Measurements from ENCODE around the gene ENOX2. TPM values are rescaled to one million over a fixed set of nuclear protein-coding genes. Genes with fewer than 3 reads are reported as not detected.

The ENOX2 gene
- total RNA-seq, 1 donor from 2014 or later, result 15.4 TPM

- H3K36me3 Mint-ChIP-seq (ENCODE audit: unreplicated experiment), result no peaks in the 10 kb centered on the region
- no peak overlapping the region for H3K27ac Mint-ChIP-seq (ENCODE audit: unreplicated experiment)
- DNase-seq, result no peak
- H3K9me3 Mint-ChIP-seq (ENCODE audit: unreplicated experiment), result no peaks in the 10 kb centered on the region
- TF ChIP-seq CTCF (IDR thresholded peaks at IDR 0.05; ENCODE audit: partially characterized antibody, unreplicated experiment), result no peak
- no peak overlapping the region for H3K4me3 Mint-ChIP-seq (ENCODE audit: unreplicated experiment)
- no peaks in the 10 kb centered on the region for H3K27me3 Mint-ChIP-seq (ENCODE audit: unreplicated experiment)
- no peaks in the 10 kb centered on the region for H3K4me1 Mint-ChIP-seq (ENCODE audit: low read depth, unreplicated experiment)
Observed at GRCh38 chrX:130704053-130705038, 198.7 kb downstream of the ENOX2 start.

DNA sequence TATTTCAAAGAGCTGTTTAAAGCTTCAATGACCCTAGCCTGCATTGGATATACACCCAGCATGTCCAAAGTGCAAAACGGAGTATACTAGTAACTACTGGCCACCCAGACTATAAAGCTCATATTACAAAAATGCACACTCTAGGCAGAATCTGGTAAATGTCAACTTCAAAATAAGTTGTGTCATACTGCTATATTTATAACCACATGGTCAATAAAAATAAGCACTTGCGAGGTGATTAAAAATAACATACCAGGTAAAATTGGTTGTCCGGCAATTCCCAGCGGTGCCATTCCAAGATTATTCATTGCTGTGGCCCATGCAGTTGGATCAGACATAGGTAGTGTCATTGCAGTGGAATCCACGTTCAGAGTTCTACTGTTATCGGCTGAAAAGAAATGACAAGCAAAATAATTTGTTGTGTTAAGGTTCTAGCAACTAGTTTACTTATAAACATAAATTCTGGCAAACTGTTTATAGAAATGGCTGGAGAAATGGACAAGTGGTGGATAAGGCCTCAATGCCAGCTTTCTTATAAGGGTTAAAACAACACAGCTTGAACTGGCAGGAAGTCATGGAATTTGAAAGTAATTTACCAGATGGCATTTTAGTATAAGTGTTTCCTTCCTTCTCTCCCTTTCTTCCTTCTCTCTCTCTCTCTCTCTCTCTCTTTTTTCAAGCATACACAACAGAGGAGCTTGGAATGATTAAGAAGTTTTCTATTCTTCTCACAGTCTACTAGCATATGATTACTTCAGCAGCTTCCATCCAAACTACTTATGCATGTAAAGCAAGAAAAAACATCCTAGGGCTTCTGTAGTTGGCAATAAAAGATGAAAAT lies 199.9 kb downstream of the ENOX2 start:
- H3K27me3 Mint-ChIP-seq (ENCODE audit: unreplicated experiment), result no peaks in the 10 kb centered on the region
- H3K4me1 Mint-ChIP-seq (ENCODE audit: low read depth, unreplicated experiment), result no peaks in the 10 kb centered on the region
- no peaks in the 10 kb centered on the region for H3K9me3 Mint-ChIP-seq (ENCODE audit: unreplicated experiment)
- H3K4me3 Mint-ChIP-seq (ENCODE audit: unreplicated experiment), result no peak overlapping the region
- no peak for TF ChIP-seq CTCF (IDR thresholded peaks at IDR 0.05; ENCODE audit: partially characterized antibody, unreplicated experiment)
- H3K36me3 Mint-ChIP-seq (ENCODE audit: unreplicated experiment), result no peaks in the 10 kb centered on the region
- no peak for DNase-seq
- H3K27ac Mint-ChIP-seq (ENCODE audit: unreplicated experiment), result no peak overlapping the region

DNA sequence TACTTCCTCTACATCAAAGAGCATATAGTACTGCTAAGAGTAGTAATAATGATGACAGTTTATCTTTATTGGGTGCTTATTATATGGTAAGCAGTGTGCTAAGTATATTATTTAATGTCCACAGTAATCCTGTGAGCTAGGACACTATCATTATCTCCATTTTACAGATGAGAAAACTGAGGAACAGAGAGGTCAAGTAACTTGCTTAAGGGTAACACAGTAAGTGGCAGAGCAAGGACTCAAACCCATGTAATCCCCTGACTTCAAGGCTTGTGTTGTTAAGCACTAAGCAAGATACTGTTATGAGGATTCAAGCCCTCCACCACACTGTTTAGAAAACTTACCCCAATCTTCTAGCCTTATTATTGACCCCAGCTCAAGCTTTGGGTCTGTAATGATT lies 202.4 kb downstream of the ENOX2 start:
- Mint-ChIP-seq H3K36me3 (ENCODE audit: unreplicated experiment) (no peaks in the 10 kb centered on the region), H3K4me3 (ENCODE audit: unreplicated experiment) (no peak overlapping the region), H3K9me3 (ENCODE audit: unreplicated experiment) (no peaks in the 10 kb centered on the region), H3K27me3 (ENCODE audit: unreplicated experiment) (no peaks in the 10 kb centered on the region), H3K27ac (ENCODE audit: unreplicated experiment) (no peak overlapping the region), H3K4me1 (ENCODE audit: low read depth, unreplicated experiment) (no peaks in the 10 kb centered on the region)
- TF ChIP-seq CTCF (IDR thresholded peaks at IDR 0.05; ENCODE audit: partially characterized antibody, unreplicated experiment), result no peak
- no peak for DNase-seq

DNA sequence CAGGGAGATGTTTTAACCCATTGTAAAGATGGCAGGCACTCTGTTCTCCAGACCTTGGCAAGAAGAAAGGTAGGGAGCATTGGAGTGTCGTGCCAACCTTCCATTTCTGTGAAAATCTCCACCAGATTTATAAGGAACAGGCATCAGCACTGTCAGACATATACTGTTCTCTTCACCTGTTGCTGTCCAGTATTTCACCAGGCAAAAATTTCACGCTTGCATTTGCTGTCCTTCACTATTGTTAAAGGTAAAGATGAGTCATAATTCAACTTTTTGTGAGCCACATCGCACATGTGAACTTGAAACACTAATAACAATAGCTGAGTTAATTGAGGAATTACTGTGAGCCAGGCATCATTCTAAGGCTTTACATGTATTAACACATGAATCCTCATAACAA lies 203.4 kb downstream of the ENOX2 start:
- Mint-ChIP-seq H3K27ac (ENCODE audit: unreplicated experiment) (no peak overlapping the region), H3K36me3 (ENCODE audit: unreplicated experiment) (no peaks in the 10 kb centered on the region), H3K4me1 (ENCODE audit: low read depth, unreplicated experiment) (no peaks in the 10 kb centered on the region), H3K27me3 (ENCODE audit: unreplicated experiment) (no peaks in the 10 kb centered on the region), H3K4me3 (ENCODE audit: unreplicated experiment) (no peak overlapping the region), H3K9me3 (ENCODE audit: unreplicated experiment) (no peaks in the 10 kb centered on the region)
- no peak for TF ChIP-seq CTCF (IDR thresholded peaks at IDR 0.05; ENCODE audit: partially characterized antibody, unreplicated experiment)
- no peak for DNase-seq

Data from glutamatergic neuron (in vitro differentiated cells).